Activated CD4-positive, alpha-beta T cell treated with anti-CD3 and anti-CD28 coated beads, Interleukin-2, amount 50 U/mL, for 16 hours (primary cell): ENCODE measurements around the gene PLOD1.

Experiments
- DNase-seq: peaks from one replicate; pipeline ENCODE4 v3.0.0-alpha.2; 2020

The PLOD1 gene

DNA sequence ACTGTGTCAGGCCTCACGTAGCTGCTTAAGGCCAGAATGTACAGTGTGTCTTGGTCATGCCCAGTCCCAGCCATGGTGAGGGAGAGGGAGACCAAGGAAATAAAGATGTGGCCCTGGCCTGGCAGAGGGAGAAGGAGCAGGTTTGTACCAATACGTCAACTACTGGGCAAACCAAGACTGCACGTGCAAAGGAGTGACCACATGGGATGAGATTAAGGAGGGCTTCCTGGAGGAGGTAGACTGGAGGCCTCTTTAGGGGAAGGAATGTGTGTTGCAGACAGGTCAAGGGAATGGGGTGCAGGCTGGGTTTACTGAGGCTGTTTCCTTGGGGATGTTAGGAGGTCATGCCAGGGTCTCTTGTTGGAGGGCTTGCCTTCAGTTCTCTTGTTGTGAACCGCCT, 7.8 kb downstream of the PLOD1 start:
- DNase-seq, result no peak

DNA sequence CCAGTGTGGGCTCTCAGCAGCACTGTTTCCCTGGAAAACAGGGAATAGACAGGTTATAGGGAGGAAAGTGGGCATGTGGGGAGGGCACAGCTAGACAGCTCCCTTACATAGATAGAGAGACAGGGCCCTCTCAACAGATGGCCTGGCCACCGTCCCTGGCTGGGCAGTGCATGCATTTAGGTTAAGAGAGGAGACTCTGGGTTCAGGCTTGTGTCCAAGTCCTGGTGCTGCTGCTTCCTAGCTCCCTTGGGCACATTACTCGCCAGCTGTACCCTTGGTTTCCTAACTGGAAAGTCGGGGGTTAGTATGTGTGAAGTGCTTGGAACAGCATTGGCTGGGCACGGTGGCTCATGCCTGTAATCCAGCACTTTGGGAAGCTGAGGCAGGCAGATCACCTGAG, 9.1 kb downstream of the PLOD1 start:
- DNase-seq, result no peak

DNA sequence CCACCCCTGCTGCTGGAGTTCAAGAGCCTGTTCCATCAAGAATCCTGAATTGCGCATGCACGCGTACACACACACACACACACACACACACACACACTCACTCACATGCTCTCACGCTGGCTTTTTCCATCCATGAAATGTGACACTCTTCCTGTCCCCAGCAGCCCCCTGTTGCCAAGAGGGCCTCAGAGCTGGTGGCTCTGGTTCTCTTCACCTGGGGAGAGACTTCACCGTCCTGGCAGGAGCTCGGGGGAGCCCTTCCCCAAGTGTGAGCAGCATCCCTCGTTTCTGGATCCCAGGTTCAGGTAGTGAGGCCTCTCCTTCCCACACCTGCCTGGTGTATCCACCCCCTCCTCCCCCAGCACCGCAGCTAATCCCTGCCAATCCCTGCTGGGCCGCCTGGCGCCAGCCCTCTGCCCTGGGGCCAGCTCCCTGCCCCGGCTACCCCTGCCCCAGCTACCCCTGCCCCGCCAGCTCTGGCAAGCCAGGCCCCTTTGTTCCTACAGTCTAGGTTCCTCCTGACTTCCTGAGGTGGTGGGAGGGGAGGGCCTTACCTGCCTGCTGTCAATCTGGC, 9.9 kb downstream of the PLOD1 start:
- DNase-seq, result no peak

DNA sequence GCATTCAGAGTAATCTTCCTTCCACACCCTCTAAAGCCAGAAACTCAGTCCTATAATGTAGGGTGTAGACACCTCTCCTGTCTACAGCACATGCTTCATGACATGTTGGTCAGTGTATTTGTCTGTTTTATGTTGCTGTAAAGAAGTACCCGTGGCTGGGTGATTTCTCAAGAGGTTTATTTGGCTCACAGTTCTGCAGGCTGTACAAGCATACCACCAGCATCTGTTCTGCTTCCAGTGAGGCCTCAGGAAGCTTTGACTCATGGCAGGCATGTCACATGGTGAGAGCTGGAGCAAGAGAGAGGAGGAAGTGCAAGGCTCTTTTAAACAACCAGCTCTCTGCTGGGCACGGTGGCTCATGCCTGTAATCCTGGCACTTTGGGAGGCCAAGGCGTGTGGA, 12.1 kb downstream of the PLOD1 start:
- DNase-seq, result no peak

DNA sequence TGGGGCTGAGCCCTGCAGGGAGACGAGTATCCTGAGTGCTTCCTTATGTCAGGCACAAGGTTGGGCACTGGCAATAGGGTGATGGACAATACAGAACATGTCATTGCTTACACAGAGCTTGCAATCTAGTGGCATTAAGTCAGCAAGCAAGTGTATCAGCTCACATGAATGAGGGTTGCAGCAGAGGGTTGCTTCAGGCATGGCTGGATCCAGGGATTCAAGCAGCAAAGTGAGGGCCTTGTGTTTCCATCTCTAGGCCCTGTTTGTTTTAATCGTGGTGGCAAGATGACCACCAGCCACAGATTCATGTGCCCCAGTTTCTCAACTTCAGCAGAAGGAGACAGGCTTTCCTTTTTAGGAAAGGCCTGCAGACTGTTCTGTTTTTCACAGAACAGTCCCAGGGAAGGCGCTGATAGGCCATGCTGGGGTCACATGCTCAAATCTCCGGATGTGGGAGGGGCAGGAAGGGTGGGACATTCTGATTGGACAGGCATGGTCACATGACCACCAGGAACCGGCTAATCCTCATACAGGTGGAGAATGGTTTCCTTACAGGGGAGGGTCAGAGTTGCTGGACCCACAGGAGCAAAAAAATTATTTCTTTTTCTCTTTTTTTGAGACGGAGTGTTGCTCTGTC, 14.4 kb downstream of the PLOD1 start:
- DNase-seq, result peak; percentile 34

DNA sequence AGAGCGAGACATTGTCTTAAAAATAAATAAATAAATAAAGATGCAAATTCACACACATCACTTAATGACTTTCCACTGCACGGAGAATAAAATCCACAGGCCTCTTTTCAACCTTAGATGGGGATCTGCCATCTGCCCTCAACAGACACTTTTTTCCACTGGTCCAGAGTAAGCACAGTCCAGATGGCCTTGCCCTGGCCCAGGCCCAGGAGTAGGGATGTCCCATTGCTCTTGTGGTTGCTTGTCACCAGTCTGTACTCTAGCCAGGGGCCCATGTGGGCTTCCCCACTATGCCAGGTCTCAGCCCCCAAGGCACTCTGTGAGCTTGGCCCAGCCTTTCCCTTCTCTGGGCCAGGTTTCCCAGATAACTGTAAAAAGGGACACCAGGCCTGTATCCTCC, 17.4 kb downstream of the PLOD1 start:
- DNase-seq, result no peak

DNA sequence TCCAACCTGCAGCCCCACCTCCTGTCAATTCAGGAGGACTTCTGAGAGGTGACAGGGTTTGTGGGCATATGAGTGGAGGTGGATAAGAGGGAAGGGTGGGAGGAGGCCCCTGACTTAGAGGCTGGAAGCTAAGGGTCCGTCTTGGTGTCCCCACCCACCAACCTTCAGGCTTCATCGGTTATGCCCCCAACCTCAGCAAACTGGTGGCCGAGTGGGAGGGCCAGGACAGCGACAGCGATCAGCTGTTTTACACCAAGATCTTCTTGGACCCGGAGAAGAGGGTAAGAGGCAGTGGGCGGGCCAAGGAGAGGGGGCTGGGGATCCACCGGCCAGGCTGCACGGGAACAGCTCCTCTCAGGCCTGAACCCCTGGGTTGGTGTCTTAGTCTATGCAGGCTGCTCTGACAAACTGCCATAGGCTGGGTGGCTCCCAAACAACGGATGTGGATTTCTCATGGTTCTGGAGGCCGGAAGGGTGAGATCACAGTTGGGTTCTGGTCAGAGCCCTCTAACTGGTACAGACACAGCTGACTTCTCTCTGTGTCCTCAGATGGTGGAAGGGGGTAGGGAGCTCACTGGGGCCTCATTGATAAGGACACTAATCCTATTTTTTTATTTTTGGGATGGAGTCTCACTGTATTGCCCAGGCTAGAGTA, 18.1 kb downstream of the PLOD1 start:
- no peak for DNase-seq

DNA sequence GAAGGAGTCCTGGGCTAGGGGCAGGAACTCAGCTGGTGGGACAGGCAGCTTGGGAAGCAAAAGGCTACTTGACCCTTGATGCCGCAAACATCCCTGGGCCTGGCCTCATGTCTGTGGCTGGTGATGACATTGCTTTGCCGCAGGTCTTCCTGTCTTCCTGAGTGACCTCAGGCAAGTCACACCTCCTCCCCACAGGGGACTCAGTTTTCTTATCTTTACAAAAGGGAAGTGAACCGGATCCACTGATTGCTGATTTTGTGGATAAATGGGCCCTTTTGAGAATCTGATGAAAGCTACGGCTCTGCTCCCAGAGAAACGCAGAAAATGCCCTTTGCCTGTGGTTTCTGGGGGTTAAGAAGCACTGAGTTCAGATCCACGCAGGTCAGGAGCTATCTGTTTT, 20.7 kb downstream of the PLOD1 start:
- DNase-seq, result no peak

DNA sequence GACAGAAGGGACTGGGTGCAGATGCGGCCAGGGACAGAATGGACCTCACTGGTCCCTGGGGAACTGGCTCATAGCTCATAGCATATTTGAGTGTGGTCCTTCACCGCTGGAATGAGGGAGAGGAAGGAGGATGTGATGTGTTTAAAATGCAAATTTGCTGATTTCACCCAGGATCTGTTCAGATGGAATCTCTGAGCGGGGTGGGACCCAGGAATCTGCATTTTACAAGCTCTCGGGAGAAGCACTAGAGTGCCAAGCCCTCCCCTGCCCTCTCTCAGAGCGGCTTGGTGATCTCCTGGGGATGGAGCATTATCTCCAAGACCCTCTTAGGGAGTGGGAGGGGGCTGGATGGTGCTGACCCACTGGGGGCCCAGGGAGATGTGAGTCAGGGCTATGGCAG, 22.9 kb downstream of the PLOD1 start:
- DNase-seq, result no peak

DNA sequence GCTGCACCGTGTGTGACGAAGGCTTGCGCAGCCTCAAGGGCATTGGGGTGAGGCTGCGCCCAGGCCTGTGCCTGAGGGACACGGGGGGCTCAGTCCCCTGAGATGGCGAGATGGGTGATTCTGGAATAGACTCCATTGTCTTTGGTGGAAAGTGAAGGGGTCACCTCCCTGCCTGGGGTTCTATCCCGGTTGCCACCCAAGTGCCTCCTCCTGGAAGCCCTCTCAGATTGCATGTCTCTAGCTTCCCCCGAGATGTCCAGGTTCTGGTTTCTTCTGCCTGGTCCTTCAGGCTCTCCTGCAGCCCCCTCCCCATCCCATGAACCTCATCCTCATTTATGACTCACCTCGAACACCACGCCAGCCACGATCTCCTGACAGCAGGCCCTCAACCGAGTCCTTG, 23.4 kb downstream of the PLOD1 start:
- no peak for DNase-seq

DNA sequence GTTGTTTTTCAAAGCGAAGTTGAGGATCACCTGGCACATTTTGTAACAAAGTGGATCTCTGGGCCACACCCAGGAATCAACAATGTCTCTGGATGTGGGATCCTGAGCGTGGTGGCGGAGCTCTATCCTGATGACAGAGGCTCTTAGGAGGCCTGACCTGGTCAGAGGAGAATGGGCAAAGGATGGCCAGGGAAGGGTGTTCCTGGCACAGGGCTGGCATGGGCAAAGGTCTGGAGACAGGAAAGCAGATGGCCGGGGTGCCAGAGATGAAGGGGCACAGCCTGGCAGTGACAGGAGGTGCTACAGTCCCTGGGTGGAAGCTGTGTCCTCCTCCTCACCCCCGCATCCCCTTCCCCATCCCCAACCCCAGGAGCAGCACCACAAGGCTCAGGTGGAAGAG, 25.8 kb downstream of the PLOD1 start:
- no peak for DNase-seq

DNA sequence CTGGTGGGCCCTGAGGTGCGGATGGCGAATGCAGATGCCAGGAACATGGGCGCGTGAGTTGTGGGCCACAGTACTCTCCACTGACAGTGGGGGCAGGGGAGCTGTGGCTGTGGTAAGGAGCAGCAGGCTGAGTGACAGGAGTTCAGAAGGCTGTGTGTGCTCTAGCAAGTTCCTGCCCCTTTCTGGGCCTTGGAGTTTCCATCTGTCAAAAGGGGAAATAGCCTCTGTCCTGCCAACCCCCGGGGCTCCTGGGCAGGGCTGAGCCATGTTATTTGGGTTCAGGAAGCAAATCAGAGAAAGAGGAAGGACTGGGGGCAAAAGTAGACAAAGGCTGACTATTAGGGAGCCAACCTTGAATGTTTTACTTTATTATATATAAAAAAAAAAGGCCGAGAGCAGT, 26.2 kb downstream of the PLOD1 start:
- DNase-seq, result no peak

DNA sequence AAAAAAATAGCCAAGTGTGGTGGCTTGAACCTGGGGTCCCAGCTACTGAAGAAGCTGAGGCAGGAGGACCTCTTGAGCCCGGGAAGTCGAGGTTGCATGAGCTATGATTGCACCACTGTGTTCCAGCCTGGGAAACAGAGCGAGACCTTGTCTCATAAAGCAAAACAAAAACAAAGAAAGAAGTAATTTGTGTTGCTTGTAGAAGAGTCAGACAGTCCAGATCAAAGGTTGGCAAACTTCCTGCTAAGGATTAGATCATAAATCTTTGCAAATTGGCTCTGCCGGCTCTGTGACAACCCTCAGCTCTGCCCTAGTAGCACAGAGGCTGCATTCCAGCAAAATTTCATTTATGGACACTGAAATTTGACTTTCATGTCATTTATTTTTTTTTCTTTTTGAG, 26.7 kb downstream of the PLOD1 start:
- no peak for DNase-seq

DNA sequence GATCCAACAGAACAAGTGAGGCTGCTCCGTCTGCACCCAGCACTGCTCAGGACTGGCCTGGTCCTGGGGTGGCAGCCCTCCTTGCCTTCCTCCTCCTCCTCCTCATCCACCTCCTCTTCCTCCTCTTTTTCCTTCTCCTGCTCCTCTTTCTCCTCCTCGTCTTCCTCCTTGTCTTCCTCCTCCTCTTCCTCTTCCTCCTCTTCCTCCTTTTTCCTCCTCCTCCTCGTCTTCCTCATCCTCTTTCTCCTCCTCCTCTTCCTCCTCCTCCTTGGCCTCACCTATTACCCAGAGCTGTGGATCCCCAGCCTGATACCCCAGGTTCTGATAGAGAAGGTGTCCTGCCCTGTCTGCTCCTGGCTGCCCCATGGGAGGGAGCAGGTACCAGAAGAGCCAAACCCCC, 29.1 kb downstream of the PLOD1 start:
- DNase-seq, result no peak

DNA sequence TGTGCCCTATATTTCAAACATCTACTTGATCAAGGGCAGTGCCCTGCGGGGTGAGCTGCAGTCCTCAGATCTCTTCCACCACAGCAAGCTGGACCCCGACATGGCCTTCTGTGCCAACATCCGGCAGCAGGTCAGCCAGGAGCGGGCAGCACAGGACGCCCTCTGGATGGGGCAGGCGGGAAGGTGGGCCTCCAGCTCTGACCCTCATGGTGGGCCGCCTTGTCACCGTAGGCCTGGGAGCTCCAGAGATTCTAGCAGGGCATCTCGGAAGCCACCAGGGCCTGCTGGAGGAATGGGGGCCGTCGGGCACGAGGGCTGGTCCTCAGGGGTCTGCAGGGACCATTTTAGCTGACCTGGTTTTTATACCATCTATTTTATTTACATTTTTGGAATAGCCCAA, 30.1 kb downstream of the PLOD1 start:
- no peak for DNase-seq

DNA sequence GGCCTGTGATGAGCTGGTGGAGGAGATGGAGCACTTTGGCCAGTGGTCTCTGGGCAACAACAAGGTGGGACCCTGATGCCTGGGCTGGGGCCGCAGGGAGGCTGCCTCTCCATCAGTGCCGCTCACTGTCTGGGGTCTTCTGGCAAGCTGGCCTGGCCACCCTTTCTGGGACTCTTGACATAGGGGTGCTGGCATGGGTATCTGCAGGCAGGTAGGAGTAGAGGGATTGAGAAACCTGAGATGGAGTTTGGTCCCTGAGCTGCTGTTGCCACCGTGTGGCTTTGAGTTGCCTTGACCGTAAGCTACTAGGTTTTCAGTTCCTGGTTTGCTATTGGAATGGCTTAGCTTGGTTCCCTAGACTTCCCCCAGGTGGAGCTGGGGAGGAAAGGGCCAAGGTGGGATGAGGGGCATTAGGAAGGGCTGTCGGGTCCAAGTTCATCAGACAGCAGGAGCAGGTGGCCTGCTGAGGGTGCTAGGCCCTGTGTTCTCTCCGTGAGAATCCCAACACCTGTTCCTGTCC, 32.6 kb downstream of the PLOD1 start:
- DNase-seq, result no peak

DNA sequence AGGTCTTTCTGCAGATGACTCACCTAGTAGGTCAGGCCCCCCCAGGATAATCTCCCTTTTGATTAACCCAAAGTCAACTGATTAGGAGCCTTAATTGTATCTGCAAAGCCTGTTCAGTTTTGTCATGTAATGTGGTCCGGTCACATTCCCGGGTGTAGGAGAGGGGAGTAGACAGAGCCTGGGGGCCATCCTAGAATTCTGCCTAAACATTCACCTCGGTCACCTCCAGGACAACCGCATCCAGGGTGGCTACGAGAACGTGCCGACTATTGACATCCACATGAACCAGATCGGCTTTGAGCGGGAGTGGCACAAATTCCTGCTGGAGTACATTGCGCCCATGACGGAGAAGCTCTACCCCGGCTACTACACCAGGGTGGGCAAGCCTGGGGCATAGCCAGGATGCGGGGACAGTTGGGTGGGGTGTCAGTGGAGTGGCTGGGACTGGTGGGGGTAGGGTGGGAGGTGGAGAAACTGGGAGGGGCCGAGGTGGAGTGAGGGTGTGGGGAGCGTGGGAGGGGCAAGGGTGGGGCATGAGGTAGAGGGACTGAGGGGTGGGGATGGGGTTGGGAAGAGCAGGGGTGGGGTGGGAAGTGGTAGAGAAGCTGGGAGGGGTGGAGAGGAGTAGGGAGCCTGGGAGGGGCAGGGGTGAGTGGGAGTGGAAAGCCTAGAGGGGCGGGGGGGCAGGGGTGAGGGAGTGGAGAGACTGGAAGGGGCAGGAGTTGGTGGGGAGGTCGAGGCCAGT, 36.1 kb downstream of the PLOD1 start:
- no peak for DNase-seq

DNA sequence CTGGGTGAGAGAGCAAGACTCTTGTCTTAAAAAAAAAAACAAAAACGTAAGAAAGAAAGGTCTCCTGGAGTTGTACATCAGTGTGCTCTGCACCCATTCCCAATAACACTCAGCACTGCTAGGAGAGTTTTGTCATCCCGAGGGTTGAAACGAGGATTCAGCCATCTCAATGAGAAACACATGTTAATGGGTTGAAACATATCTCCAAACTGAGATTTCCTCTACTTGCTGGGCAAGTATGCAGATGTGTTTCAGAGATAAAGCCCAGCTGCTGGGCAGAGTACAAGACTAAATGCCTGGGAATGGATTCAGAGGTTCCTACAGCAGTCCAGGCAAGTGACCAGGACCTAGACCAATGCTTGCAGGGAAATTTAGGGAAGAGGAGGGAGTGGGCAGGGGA, 43.1 kb downstream of the PLOD1 start:
- no peak for DNase-seq

DNA sequence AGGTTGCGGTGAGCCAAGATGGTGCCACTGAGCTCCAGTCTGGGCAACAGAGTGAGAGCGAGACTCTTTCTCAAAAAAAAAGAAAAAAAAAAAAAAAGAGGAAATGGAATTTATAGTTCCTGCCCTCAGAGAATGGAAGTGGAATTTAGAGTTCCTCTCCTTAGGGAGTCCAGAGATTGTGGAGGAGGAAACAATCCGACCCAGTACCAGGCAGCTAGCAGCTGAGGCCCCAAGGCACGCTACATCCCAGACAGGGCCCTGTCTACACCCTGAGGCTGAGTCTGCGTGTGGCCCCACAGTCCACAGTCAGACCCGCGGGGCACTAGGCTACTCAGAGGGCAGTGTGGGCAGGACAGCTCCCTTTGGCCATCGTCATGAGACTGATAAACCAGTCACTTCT, 43.8 kb downstream of the PLOD1 start:
- no peak for DNase-seq

DNA sequence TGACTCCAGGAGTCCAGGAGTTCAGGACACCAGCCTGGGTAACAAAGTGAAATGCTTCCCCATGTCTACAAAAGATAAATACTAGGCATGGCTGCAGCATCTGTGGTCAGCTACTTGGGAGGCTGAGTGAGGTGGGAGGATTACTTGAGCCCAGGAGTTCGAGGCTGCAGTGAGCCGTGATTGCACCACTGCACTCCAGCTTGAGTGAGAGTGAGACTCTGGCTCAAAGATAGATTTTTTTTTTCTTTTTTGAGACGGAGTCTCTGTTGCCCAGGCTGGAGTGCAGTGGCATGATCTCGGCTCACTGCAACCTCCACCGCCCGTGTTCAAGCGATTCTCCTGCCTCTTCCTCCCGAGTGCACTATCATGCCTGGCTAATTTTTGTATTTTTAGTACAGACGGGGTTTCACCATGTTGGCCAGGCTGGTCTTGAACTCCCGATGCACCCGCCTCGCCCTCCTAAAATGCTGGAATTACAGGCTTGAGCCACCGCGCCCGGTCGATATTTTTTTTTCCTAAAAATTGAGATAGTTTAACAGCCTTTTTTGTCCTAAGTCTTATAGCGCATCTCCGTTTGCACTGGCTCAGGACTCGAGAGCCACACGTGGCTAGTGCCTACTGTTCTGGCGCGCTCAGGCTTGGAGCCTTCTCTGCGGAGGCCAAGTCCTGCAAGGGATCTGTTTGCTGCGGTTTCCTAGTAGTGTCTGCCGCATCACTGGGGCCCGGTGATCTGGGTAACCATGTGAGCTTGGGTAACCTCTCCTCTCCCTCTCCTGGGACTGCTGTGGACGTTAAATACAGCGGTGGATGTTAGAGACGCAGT, 44.7 kb downstream of the PLOD1 start:
- DNase-seq, result no peak

DNA sequence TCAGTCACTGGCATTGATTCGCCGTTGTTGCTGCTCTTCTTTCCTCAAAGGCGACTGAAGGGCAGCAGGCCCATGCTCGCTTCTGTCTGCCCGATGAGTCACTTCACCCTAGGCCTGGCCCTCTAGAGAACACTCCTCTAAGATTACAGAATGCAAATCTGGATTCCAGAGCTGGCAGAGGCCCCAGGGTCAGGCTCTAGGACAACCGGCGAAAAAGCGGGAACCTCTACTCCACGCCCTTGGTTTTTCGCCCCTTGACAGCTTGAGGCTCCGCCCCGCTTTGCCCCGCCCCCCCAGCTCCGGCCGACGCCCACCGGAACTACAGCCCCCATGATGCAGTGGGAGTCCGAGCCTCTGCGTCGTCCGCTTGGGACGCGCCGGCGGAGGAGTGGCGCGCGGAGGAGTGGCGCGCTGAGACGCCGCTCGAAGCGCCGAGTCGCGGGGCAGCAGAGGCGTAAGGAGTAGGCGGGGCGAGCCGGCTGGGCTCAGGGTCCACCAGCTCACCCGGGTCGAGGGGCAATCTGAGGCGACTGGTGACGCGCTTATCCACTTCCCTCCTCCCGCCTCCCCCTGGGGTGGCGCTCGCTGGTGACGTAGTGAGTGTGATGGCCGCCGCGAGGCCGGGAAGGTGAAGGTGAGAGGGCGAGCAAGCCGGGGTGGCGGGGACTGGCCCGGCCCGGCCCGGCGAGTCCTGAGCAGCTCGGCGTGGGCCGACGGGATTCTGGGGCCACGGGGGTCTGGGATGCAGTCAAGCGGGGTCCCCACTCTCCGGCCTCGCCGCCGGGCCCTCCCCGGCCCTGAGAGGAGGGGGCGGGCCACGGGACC, 45.5 kb downstream of the PLOD1 start, which contains the start of gene MFN2:
MFN2 (plus strand) TSS at position 594 of the 825 bp plus-strand sequence. CDS start 8,725 bp downstream, outside the sequence.
- peak; percentile 96 for DNase-seq

DNA sequence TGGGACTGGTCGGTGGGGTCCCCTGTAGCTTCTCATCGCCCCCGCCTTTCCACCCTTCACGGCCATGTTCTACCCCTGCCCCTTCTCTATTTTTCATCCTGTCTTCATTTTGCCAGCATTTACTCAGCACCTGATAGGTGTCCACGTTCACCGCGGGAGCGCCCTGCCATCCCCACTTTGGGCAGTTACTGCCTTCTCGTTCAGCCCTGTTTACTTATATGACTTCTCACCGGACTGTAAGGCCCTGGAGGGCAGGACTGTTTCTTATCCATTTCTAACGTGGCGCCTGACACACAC, 46.1 kb downstream of the PLOD1 start:
- DNase-seq, result no peak
